ENCODE results near the gene CELA2A. TPM values are rescaled to one million over a fixed set of nuclear protein-coding genes. Genes with fewer than 3 reads are reported as not detected.
"Not testable (repeated sequence)": the region's sequence is repeated elsewhere in the genome, so short reads cannot be mapped to it uniquely, and the experiment has no call there.

The CELA2A gene
- total RNA-seq, 4 donors from 2014 or later: not detected

- Histone ChIP-seq H3K27ac (no peak overlapping the region), H3K27me3 (no peaks in the 10 kb centered on the region), H3K9me3 (no peaks in the 10 kb centered on the region), H3K4me1 (peaks cover 0 to 6% (median 0%) of the 10 kb centered on the region in 3 donors), H3K4me3 (no peak overlapping the region), H3K36me3 (peaks cover 0 to 23% (median 6%) of the 10 kb centered on the region in 3 donors)
- TF ChIP-seq POLR2A (IDR thresholded peaks at IDR 0.05) (no peak), CTCF (IDR thresholded peaks at IDR 0.05) (no peak)
- intact Hi-C loops (cut with DNase I): no loop called here
- 85 to 90% methylated on average over 3 to 9 of the region's 9 CpGs for WGBS, 2 donors
- no peak for DNase-seq
Observed at GRCh38 chr1:15433471-15433870, 23.1 kb upstream of the CELA2A start.

- intact Hi-C loops (cut with DNase I); H3K27me3 ChIP-seq; H3K4me1 ChIP-seq; DNase-seq; H3K4me3 ChIP-seq; H3K27ac ChIP-seq; H3K9me3 ChIP-seq: not testable (repeated sequence)
- H3K36me3 ChIP-seq: peaks cover 0 to 10% (median 0%) of the 10 kb centered on the region in 3 donors
- WGBS, 2 donors: 48 to 75% methylated on average over 2 to 8 of the region's 8 CpGs
Observed at GRCh38 chr1:15434739-15435138, 21.8 kb upstream of the CELA2A start.

- no peak overlapping the region for H3K4me3 ChIP-seq
- H3K9me3 ChIP-seq: no peaks in the 10 kb centered on the region
- 85 to 90% methylated on average over 16 to 17 of the region's 17 CpGs for WGBS, 2 donors
- H3K4me1 ChIP-seq: peaks cover 0 to 6% (median 0%) of the 10 kb centered on the region in 3 donors
- no peaks in the 10 kb centered on the region for H3K27me3 ChIP-seq
- intact Hi-C loops (cut with DNase I): no loop called here
- DNase-seq: no peak
- peaks cover 0 to 6% (median 0%) of the 10 kb centered on the region in 3 donors for H3K36me3 ChIP-seq
- no peak for TF ChIP-seq CTCF (IDR thresholded peaks at IDR 0.05)
- no peak for TF ChIP-seq POLR2A (IDR thresholded peaks at IDR 0.05)
- H3K27ac ChIP-seq: no peak overlapping the region
Observed at GRCh38 chr1:15435239-15436077, 21.1 kb upstream of the CELA2A start.

GRCh38 chr1:15436881-15437442, 19.6 kb upstream of the CELA2A start:
- Histone ChIP-seq H3K36me3 (no peaks in the 10 kb centered on the region), H3K4me3 (no peak overlapping the region), H3K4me1 (peaks cover 0 to 6% (median 0%) of the 10 kb centered on the region in 3 donors), H3K9me3 (no peaks in the 10 kb centered on the region), H3K27me3 (no peaks in the 10 kb centered on the region), H3K27ac (no peak overlapping the region)
- intact Hi-C loops (cut with DNase I): no loop called here
- WGBS, 2 donors: 74 to 82% methylated on average over 6 of the region's 6 CpGs
- TF ChIP-seq CTCF (IDR thresholded peaks at IDR 0.05): no peak
- no peak for TF ChIP-seq POLR2A (IDR thresholded peaks at IDR 0.05)
- no peak for DNase-seq

GRCh38 chr1:15439325-15439724, 17.2 kb upstream of the CELA2A start:
- 95 to 97% methylated on average over 13 to 14 of the region's 14 CpGs for WGBS, 2 donors

More at GRCh38 chr1:15439325-15439724, 17.2 kb upstream of the CELA2A start:
- intact Hi-C loops (cut with DNase I): no loop called here
- no peaks in the 10 kb centered on the region for H3K9me3 ChIP-seq
- H3K4me3 ChIP-seq: no peak overlapping the region
- no peaks in the 10 kb centered on the region for H3K36me3 ChIP-seq
- no peaks in the 10 kb centered on the region for H3K27me3 ChIP-seq
- DNase-seq: no peak
- H3K27ac ChIP-seq: no peak overlapping the region
- no peaks in the 10 kb centered on the region for H3K4me1 ChIP-seq
- TF ChIP-seq POLR2A (IDR thresholded peaks at IDR 0.05): no peak
- TF ChIP-seq CTCF (IDR thresholded peaks at IDR 0.05): no peak

All from esophagus squamous epithelium (tissue), 5 donors.